SKM-1 treated with dmso at 0.1 percent for 144 hours (cell line): ENCODE data around the gene WWC2.
"Not testable (repeated sequence)": the region's sequence is repeated elsewhere in the genome, so short reads cannot be mapped to it uniquely, and the experiment has no call there.

ENCODE experiments used
- DNase-seq: peaks from one replicate; lab custom pipeline; 2025; ENCODE audit not compliant: unreplicated experiment; lab: John Stamatoyannopoulos, UW

Gene WWC2

GRCh38 chr4:183100298-183100599 is 1.2 kb downstream of the WWC2 start:
- DNase-seq = no peak

DNA sequence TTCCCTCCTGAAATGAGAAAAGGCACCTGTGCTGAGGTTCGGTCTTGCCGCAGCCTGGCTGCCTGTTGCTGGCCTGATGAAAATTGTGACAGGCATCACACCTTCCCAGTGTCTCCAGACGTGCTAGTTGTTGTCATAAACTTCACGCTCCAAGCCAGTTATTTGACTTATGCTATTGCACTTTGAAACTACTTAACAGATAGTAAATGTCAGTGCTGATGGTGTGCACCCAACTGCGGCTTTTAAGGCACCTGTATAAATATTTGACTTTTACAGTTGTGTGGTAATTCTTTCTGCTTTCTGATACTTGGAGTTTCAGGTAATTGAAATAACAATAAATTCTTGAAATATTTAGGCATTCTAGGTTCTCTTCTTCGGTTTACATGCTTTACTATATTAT is 1.8 kb downstream of the WWC2 start:
- no peak for DNase-seq

DNA sequence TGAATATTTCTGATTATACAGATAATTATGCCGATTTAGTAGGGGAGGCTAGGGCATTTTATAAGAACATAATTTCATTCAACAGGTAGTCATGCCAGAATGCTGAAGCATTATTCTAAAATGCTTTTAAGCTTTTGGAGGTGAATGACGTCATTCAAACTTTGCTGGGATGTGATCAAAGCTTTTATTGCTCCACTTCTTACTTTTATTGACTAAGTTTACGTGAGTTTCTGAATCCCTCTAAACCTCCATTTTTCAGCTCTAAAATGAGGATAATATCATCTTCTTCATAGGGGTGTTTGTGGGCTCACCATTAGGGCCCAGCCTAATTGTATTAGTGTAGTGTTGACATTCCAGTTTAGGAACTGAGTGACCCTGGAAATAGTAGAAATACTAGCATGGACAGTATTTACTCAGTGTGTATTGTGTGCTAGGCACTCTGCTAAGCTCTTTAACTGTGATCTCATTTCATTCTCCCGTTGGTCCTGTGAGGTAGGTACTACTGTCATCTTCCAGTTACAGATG is 3.0 kb downstream of the WWC2 start:
- no peak for DNase-seq

DNA sequence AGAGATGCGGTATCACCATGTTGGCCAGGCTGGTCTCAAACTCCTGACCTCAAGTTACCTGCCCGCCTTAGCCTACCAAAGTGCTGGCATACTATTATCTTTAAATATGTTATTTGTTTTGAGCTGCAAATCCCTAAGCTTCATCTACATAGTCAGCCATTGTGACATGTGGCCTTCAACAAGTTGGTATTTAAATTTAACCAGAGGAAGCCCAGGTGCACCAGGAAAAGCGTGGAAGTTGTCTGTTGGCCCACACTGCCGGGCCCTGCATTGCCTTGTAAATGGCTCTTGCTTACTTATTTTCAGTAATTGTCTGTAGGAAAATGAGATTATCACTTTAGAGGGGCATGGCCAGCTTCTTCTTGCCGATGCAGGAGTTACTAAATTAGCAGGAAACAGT is 6.0 kb downstream of the WWC2 start:
- no peak for DNase-seq

DNA sequence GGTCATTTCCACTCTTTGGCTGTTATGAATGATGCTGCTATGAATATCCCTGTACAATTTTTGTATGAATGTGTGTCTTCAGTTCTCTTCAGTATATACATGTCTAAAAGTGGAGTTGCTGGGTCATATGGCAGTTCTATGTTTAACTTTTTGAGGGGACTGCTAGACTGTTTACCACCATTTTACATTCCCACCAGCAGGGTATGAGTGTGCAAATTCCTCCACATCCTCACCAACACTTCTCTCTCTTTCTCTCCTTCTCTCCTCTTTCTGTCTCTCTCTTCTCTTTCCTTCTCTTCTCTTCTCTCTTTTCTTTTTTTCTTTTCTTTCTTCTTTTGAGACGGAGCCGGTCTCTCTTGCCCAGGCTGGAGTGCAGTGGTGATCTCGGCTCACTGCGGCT is 7.8 kb downstream of the WWC2 start:
- DNase-seq = no peak

GRCh38 chr4:183107891-183108459 is 8.9 kb downstream of the WWC2 start:
- no peak for DNase-seq

DNA sequence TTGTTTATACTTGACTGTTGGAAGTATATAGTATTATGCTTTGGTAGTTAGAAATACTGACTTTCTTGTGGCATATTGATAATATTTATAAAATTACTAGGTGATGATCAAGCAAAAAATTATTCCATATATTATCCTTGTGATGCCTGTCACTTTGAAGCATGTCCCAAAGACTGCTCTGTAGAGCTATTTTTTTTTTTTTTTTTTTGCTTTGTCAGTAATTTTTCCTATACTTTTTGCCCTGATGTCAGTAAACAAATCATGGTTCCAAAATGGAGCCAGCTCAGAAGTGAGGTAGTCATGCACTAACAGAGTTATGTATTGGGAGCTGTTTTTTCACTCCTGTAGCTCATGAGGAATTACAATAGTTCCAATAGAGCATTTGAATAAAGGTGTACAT is 11.2 kb downstream of the WWC2 start:
- no peak for DNase-seq

DNA sequence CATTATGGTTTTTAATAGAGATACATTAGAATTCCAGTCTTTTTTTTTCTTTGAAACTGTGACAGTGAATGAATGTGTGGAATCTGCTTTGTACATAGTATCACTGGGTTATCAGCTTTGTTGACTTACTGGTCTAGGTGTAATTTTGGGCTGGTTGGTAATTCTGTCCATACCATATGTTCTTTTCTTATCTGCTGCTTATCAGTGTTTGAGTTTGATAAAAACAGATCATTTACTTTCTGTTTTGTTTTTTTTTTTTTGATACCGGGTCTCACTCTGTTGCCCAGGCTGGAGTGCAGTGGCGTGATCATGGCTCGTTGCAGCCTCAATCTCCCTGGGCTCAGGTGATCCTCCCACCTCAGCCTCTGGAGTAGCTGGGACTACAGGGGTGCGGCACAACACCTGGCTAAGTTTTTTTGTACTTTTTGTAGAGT is 12.4 kb downstream of the WWC2 start:
- no peak for DNase-seq

GRCh38 chr4:183118141-183118540 is 19.1 kb downstream of the WWC2 start:
- DNase-seq = no peak

GRCh38 chr4:183118585-183118984 is 19.5 kb downstream of the WWC2 start:
- DNase-seq = no peak

DNA sequence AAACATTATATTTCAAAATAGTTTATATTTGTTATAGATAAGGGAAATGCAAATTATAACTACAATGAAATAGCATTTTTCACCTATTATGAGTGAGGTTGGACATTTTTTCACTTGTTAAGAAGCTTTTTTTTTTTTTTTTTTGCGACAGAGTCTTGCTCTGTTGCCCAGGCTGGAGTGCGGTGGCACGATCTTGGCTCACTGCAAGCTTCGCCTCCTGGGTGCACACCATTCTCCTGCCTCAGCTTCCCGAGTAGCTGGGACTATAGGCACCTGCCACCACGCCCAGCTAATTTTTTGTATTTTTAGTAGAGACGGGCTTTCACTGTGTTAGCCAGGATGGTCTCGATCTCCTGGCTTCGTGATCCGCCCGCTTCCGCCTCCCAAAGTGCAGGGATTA is 22.6 kb downstream of the WWC2 start:
- not testable (repeated sequence) for DNase-seq

- DNase-seq = no peak
Measured at GRCh38 chr4:183124228-183124627, 25.2 kb downstream of the WWC2 start.

DNA sequence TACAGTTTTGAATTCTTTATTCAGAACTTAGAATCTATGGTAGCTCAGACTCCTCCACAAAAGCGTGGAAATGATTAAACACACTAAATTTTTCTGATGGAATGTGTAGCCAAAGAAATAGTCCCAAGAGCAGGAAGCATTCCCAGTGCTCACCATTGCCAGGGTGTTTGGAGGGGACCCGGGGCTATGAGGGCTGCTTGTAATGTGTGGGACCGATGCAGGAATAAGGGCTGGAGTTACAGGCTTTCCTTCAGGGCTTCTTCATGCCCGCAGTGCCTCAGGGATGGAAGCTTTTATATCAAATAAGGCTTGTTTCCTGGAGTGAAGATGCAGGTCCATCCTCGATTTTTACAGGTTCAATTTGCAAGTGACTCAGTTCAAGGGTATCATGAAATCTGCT is 25.8 kb downstream of the WWC2 start:
- no peak for DNase-seq

DNA sequence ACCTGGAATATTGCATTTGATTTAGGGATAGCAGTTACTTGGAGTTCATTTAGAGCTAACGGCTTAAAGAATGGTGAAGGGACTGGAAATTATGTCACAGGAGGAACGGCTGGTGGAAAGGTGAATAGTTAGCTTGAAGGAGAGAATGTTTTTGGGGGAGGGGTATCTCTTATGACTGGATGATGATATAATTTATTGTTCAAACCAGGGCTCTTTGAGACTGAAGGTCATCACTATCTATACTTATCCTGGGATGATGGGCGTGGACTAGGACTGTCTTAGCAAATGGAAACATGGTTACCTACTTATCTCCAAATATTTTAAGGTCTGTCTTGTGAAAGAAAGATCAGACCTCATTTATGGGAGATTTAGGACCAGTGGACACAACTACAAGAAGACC is 30.1 kb downstream of the WWC2 start:
- no peak for DNase-seq

- no peak for DNase-seq
Measured at GRCh38 chr4:183129675-183130074, 30.6 kb downstream of the WWC2 start.

- no peak for DNase-seq
Measured at GRCh38 chr4:183130328-183131155, 31.5 kb downstream of the WWC2 start.

DNA sequence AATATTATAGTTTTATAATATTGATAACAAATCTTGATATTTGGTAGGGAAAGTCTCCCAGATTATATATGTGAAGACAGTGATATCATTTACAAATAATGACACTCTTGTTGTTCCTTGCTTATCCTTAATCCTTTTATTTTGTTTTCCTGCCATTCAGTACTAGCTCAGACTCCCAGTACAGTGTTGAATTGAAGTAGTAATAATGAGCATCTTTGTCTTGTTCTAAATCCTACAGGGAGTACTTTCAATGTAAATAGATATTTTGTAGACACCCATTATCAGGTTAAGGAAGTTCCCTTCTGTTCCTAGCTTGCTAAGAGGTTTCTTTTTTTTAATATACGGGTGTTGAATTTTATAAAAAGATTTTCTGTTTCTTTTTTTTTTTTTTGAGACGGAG is 33.0 kb downstream of the WWC2 start:
- no peak for DNase-seq

- no peak for DNase-seq
Measured at GRCh38 chr4:183132865-183133264, 33.8 kb downstream of the WWC2 start.

DNA sequence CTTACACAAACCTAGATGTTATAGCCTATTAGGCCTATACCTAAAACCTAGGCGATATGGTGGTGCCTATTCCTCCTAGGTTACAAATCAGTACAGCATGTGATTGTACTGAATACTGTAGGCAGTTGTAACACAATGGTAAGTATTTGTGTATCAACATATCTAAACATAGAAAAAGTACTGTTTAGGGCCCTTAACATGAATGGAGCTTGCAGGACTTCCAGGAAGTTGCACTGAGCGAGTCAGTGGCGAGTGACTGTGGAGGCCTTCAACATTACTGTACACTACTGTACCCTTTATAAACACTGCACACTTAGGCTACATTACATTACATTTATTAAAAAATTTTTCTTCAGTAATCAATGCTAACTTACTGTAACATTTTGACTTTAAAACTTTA is 37.8 kb downstream of the WWC2 start:
- DNase-seq = no peak

GRCh38 chr4:183139058-183139750 is 40.1 kb downstream of the WWC2 start:
- DNase-seq = no peak

- no peak for DNase-seq
Measured at GRCh38 chr4:183139972-183140570, 41.0 kb downstream of the WWC2 start.

GRCh38 chr4:183140911-183141320 is 41.9 kb downstream of the WWC2 start:
- DNase-seq = no peak
